GM12878 (cell line): ENCODE data around the gene SERTAD2. TPM values are rescaled to one million over a fixed set of nuclear protein-coding genes. Genes with fewer than 3 reads are reported as not detected.

Experiments
- EP300 ChIP-seq, 2 experiments: fragments of 150-350 bp in 1 of 2; IDR thresholded peaks; 2 replicates each; pipeline ENCODE4 v1.6.1; 2011 to 2012; ENCODE audit warnings: low read depth in 2 of 2, low read length in 2 of 2, borderline replicate concordance in 1 of 2, improper control_type of control experiment in 1 of 2, inconsistent platforms in 1 of 2; ENCODE audit not compliant: control insufficient read depth in 1 of 2
- ESRRA ChIP-seq: IDR thresholded peaks from 2 replicates; pipeline ENCODE4 v1.6.1; 2012; ENCODE audit warnings: mild to moderate bottlenecking, low read length, improper control_type of control experiment
- EZH2 ChIP-seq: IDR thresholded peaks from 2 replicates; pipeline ENCODE4 v1.6.1; 2012; ENCODE audit warnings: low read depth, mild to moderate bottlenecking, control low read depth, inconsistent platforms, low read length, borderline replicate concordance; ENCODE audit not compliant: control insufficient read depth
- HCFC1 ChIP-seq: fragments of 150-350 bp; IDR thresholded peaks from 2 replicates; pipeline ENCODE4 v1.6.1; 2014; ENCODE audit warnings: low read length
- HDGF ChIP-seq: fragments of 450-650 bp; IDR thresholded peaks from 2 replicates; pipeline ENCODE4 v1.6.1; 2016; ENCODE audit warnings: antibody characterized with exemption
- MTA3 ChIP-seq: IDR thresholded peaks from 2 replicates; pipeline ENCODE4 v1.6.1; 2012; ENCODE audit warnings: low read length, inconsistent platforms, borderline replicate concordance
- MYB ChIP-seq: fragments of 150-350 bp; IDR thresholded peaks from 2 replicates; pipeline ENCODE4 v1.6.1; 2014; ENCODE audit warnings: mild to moderate bottlenecking, low read depth, low read length, borderline replicate concordance
- NFIC ChIP-seq: IDR thresholded peaks from 2 replicates; pipeline ENCODE4 v1.6.1; 2012; ENCODE audit warnings: low read depth, mild to moderate bottlenecking, inconsistent platforms, low read length, moderate library complexity
- POLR2A ChIP-seq: IDR thresholded peaks from 2 replicates; pipeline ENCODE4 v1.6.1; 2011; ENCODE audit warnings: low read depth, mild to moderate bottlenecking, low read length
- RAD51 ChIP-seq: fragments of 450-650 bp; IDR thresholded peaks from 2 replicates; pipeline ENCODE4 v1.6.1; 2016; ENCODE audit warnings: moderate library complexity, mild to moderate bottlenecking, inconsistent platforms
- SMAD1 ChIP-seq: fragments of 450-650 bp; IDR thresholded peaks from 2 replicates; pipeline ENCODE4 v1.6.1; 2018; ENCODE audit warnings: mild to moderate bottlenecking, low read depth; ENCODE audit not compliant: partially characterized antibody
- SMARCA5 ChIP-seq: fragments of 450-650 bp; IDR thresholded peaks from 2 replicates; pipeline ENCODE4 v1.6.1; 2017; ENCODE audit warnings: mild to moderate bottlenecking
- TBL1XR1 ChIP-seq: IDR thresholded peaks from 2 replicates; pipeline ENCODE4 v1.6.1; 2012; ENCODE audit warnings: low read depth, low read length, improper control_type of control experiment
- ZZZ3 ChIP-seq: IDR thresholded peaks from 2 replicates; pipeline ENCODE4 v1.6.1; 2011; ENCODE audit warnings: low read depth; ENCODE audit not compliant: control insufficient read depth, insufficient read length
- polyA plus RNA-seq, 11 experiments: library from polyadenylated mRNA; depleted of rRNA in 4 of 11; unstranded in 6 of 11; stranded (reverse) in 5 of 11; fragments of >200 nt; fragmentation: Nextera tagmentation in 4 of 11; fragmentation: Illumina TruSeq in 1 of 11; extraction: Ambion mirVana in 4 of 11; extraction: Trizol in 1 of 11; gene quantifications; 1 replicate in 1 of 11; 2 replicates in 10 of 11; pipeline versions ENCODE4 v1.2.1 to v1.2.3, GENCODE V29; 2011 to 2016; ENCODE audit warnings: inconsistent platforms in 2 of 11, missing spikeins in 2 of 11, low read depth in 1 of 11
- total RNA-seq, 4 experiments: library from RNA; depleted of rRNA in 3 of 4; stranded (reverse); fragments of >200 nt in 3 of 4; fragmentation: Illumina TruSeq in 1 of 4; extraction: Trizol in 1 of 4; gene quantifications; 2 replicates each; pipeline versions ENCODE4 v1.2.1 to v1.2.3, GENCODE V29; 2013 to 2021
- TF ChIP-seq, protein P1 (sequence below): fragments of 150-350 bp; IDR thresholded peaks from 2 replicates; pipeline ENCODE4 v1.6.1; 2014; ENCODE audit warnings: mild to moderate bottlenecking, low read depth, low read length
- TF ChIP-seq, protein P2 (sequence below): fragments of 450-650 bp; IDR thresholded peaks from 2 replicates; pipeline ENCODE4 v1.6.1; 2017; ENCODE audit warnings: mild to moderate bottlenecking
- TF ChIP-seq, protein P3 (sequence below): IDR thresholded peaks from 2 replicates; pipeline ENCODE4 v1.6.1; 2012; ENCODE audit warnings: low read depth, low read length, improper control_type of control experiment
- TF ChIP-seq, protein P4 (sequence below): IDR thresholded peaks from 2 replicates; pipeline ENCODE4 v1.6.1; 2011; ENCODE audit warnings: low read depth, mild to moderate bottlenecking, low read length, moderate library complexity, borderline replicate concordance; ENCODE audit errors: extremely low read depth
- TF ChIP-seq, protein P5 (sequence below): fragments of 450-650 bp; IDR thresholded peaks from 2 replicates; pipeline ENCODE4 v1.6.1; 2017; ENCODE audit warnings: low read depth, mild to moderate bottlenecking, moderate library complexity

The SERTAD2 gene
- total and polyA plus RNA-seq, 10 of the 15 experiments (the other 5 are each of a cell fraction or from before 2014, with no cell fraction given): 7.9 to 28.7 (median 20.1) TPM

DNA sequence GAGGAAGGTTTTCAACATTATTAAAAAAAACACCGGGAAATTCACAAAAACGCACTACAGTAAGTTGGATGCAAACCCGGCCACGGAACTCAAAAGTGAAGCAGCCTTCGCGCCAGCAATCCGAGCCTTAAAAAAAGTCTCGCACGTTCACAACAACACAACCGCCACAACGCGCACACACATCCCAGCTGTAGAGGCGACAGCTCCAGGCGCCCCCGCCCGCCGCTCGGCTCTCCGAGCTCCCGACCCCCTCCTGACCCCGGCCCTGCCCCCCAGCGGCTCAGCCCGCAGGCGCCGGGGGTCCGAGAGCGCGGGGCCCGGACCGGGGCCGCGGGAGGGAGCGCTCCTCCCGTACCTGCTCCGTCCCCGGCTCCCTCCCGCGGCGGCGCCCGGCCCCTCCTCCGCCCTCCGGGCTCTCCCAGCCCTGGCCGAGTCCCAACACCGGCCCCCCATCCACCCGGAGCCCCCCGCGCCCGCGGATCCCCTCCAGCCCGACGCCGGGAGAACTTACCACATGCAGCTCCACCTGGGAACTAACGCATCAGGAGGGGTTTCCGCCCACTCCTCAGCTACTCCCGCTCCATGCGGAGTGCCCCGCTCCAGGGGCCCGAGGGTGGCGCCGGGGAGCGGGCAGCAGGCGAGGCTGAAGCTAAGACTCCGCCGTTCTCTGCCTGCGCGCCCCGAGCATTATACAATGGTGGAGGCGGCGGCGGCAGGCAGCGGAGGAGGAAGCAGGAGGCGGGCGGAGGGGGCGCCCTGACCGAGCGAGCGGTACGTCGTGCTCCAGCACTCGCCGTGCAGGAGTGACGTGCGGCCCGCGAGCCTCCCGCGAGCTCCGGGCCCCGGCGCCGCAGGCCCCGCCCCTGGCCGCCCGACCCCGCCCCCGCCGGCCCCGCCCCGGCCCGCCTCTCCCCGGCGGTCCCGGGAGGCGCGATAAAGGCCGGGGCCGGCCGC, at the start of gene SERTAD2 (continued):
- TF ChIP-seq SMARCA5: peak; percentile 42; the same call in 1 of the 2 replicates
- TF ChIP-seq ESRRA: no peak; the same call in 1 of the 2 replicates
- TF ChIP-seq ZZZ3: no peak
- TF ChIP-seq EZH2: no peak
- TF ChIP-seq SMAD1: no peak
- no peak for TF ChIP-seq MTA3
- TF ChIP-seq TBL1XR1: no peak
- TF ChIP-seq MYB: no peak
- no peak for TF ChIP-seq RAD51
- no peak for TF ChIP-seq NFIC
- TF ChIP-seq HDGF: no peak
- peak; percentile 90 for TF ChIP-seq POLR2A
- TF ChIP-seq, protein P1, sequence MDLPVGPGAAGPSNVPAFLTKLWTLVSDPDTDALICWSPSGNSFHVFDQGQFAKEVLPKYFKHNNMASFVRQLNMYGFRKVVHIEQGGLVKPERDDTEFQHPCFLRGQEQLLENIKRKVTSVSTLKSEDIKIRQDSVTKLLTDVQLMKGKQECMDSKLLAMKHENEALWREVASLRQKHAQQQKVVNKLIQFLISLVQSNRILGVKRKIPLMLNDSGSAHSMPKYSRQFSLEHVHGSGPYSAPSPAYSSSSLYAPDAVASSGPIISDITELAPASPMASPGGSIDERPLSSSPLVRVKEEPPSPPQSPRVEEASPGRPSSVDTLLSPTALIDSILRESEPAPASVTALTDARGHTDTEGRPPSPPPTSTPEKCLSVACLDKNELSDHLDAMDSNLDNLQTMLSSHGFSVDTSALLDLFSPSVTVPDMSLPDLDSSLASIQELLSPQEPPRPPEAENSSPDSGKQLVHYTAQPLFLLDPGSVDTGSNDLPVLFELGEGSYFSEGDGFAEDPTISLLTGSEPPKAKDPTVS: no peak
- TF ChIP-seq, protein P2, sequence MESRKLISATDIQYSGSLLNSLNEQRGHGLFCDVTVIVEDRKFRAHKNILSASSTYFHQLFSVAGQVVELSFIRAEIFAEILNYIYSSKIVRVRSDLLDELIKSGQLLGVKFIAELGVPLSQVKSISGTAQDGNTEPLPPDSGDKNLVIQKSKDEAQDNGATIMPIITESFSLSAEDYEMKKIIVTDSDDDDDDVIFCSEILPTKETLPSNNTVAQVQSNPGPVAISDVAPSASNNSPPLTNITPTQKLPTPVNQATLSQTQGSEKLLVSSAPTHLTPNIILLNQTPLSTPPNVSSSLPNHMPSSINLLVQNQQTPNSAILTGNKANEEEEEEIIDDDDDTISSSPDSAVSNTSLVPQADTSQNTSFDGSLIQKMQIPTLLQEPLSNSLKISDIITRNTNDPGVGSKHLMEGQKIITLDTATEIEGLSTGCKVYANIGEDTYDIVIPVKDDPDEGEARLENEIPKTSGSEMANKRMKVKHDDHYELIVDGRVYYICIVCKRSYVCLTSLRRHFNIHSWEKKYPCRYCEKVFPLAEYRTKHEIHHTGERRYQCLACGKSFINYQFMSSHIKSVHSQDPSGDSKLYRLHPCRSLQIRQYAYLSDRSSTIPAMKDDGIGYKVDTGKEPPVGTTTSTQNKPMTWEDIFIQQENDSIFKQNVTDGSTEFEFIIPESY: no peak
- TF ChIP-seq, protein P3, sequence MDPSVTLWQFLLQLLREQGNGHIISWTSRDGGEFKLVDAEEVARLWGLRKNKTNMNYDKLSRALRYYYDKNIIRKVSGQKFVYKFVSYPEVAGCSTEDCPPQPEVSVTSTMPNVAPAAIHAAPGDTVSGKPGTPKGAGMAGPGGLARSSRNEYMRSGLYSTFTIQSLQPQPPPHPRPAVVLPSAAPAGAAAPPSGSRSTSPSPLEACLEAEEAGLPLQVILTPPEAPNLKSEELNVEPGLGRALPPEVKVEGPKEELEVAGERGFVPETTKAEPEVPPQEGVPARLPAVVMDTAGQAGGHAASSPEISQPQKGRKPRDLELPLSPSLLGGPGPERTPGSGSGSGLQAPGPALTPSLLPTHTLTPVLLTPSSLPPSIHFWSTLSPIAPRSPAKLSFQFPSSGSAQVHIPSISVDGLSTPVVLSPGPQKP: no peak
- TF ChIP-seq, protein P4, sequence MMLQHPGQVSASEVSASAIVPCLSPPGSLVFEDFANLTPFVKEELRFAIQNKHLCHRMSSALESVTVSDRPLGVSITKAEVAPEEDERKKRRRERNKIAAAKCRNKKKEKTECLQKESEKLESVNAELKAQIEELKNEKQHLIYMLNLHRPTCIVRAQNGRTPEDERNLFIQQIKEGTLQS: no peak
- TF ChIP-seq, protein P5, sequence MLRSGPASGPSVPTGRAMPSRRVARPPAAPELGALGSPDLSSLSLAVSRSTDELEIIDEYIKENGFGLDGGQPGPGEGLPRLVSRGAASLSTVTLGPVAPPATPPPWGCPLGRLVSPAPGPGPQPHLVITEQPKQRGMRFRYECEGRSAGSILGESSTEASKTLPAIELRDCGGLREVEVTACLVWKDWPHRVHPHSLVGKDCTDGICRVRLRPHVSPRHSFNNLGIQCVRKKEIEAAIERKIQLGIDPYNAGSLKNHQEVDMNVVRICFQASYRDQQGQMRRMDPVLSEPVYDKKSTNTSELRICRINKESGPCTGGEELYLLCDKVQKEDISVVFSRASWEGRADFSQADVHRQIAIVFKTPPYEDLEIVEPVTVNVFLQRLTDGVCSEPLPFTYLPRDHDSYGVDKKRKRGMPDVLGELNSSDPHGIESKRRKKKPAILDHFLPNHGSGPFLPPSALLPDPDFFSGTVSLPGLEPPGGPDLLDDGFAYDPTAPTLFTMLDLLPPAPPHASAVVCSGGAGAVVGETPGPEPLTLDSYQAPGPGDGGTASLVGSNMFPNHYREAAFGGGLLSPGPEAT: 0 out of 2 replicates have a peak, but pooled peaks have one; percentile 17
- no peak for TF ChIP-seq HCFC1
- no peak for TF ChIP-seq EP300 (IDR thresholded peaks at IDR 0.05; ENCODE audit: borderline replicate concordance in 1 of 2, control insufficient read depth in 1 of 2, low read depth in 2 of 2, low read length in 2 of 2)
